Measurements from ENCODE around the gene ADSS2. TPM values are rescaled to one million over a fixed set of nuclear protein-coding genes. Genes with fewer than 3 reads are reported as not detected.
A peak's percentile ranks its signal among the peaks of the same experiment; 100 is the strongest.
"Not testable (repeated sequence)": the region's sequence is repeated elsewhere in the genome, so short reads cannot be mapped to it uniquely, and the experiment has no call there.

ADSS2 gene
- 24.6 TPM for polyA plus RNA-seq (2012; ENCODE audit: insufficient read depth, insufficient read length, low read depth)

GRCh38 chr1:244451539-244451950, at the start of gene ADSS2:
TSS of gene ADSS2 (minus strand) at chr1:244451909. CDS start at chr1:244451817, 92 bp downstream.
- Histone ChIP-seq H3K36me3 (peaks cover 13% of the 10 kb centered on the region), H3K27me3 (no peaks in the 10 kb centered on the region), H3K4me1 (peaks cover 14% of the 10 kb centered on the region), H3K4me3 (ENCODE audit: low read depth, low read length) (peak within 1 kb of the TSS; percentile 91), H3K9me3 (no peaks in the 10 kb centered on the region)
- no peak for DNase-seq
- TF ChIP-seq CTCF (IDR thresholded peaks at IDR 0.05; ENCODE audit: low read depth, low read length): no peak

GRCh38 chr1:244500515-244500914, 48.8 kb upstream of the ADSS2 start:
- not testable (repeated sequence) for DNase-seq; H3K4me3 ChIP-seq (ENCODE audit: low read depth, low read length); H3K9me3 ChIP-seq; H3K36me3 ChIP-seq; H3K4me1 ChIP-seq; H3K27me3 ChIP-seq

- H3K36me3 ChIP-seq; H3K4me1 ChIP-seq; H3K9me3 ChIP-seq; DNase-seq; H3K4me3 ChIP-seq (ENCODE audit: low read depth, low read length); H3K27me3 ChIP-seq: not testable (repeated sequence)
These were observed 47.8 kb upstream of the ADSS2 start for GRCh38 chr1:244499484-244499883.

- no peak for TF ChIP-seq CTCF (IDR thresholded peaks at IDR 0.05; ENCODE audit: low read depth, low read length)
- Histone ChIP-seq H3K4me1 (no peaks in the 10 kb centered on the region), H3K9me3 (no peaks in the 10 kb centered on the region), H3K36me3 (no peaks in the 10 kb centered on the region), H3K4me3 (ENCODE audit: low read depth, low read length) (no peak overlapping the region), H3K27me3 (no peaks in the 10 kb centered on the region)
- no peak for DNase-seq
These were observed 46.1 kb upstream of the ADSS2 start for GRCh38 chr1:244497805-244498204.

- DNase-seq: no peak
These were observed 44.5 kb upstream of the ADSS2 start for GRCh38 chr1:244496186-244496585.

GRCh38 chr1:244494653-244495052, 42.9 kb upstream of the ADSS2 start:
- DNase-seq: no peak
- H3K9me3 ChIP-seq: no peaks in the 10 kb centered on the region
- H3K4me3 ChIP-seq (ENCODE audit: low read depth, low read length): no peak overlapping the region
- H3K27me3 ChIP-seq: no peaks in the 10 kb centered on the region
- no peaks in the 10 kb centered on the region for H3K4me1 ChIP-seq
- TF ChIP-seq CTCF (IDR thresholded peaks at IDR 0.05; ENCODE audit: low read depth, low read length): no peak
- H3K36me3 ChIP-seq: no peaks in the 10 kb centered on the region

More at GRCh38 chr1:244496186-244496585, 44.5 kb upstream of the ADSS2 start:
- Histone ChIP-seq H3K4me1 (no peaks in the 10 kb centered on the region), H3K36me3 (no peaks in the 10 kb centered on the region), H3K9me3 (no peaks in the 10 kb centered on the region), H3K4me3 (ENCODE audit: low read depth, low read length) (no peak overlapping the region), H3K27me3 (no peaks in the 10 kb centered on the region)
- no peak for TF ChIP-seq CTCF (IDR thresholded peaks at IDR 0.05; ENCODE audit: low read depth, low read length)

GRCh38 chr1:244484971-244485370, 33.3 kb upstream of the ADSS2 start:
- H3K36me3 ChIP-seq; DNase-seq; H3K4me1 ChIP-seq; H3K4me3 ChIP-seq (ENCODE audit: low read depth, low read length); H3K27me3 ChIP-seq; H3K9me3 ChIP-seq: not testable (repeated sequence)

GRCh38 chr1:244473059-244473605, 21.4 kb upstream of the ADSS2 start:
- DNase-seq: no peak
- Histone ChIP-seq H3K4me1 (no peaks in the 10 kb centered on the region), H3K36me3 (no peaks in the 10 kb centered on the region), H3K4me3 (ENCODE audit: low read depth, low read length) (no peak overlapping the region), H3K27me3 (no peaks in the 10 kb centered on the region), H3K9me3 (no peaks in the 10 kb centered on the region)
- no peak for TF ChIP-seq CTCF (IDR thresholded peaks at IDR 0.05; ENCODE audit: low read depth, low read length)
